Fibroblast of skin of back (primary cell): ENCODE measurements around the gene DHX34.
"Not testable (repeated sequence)": the region's sequence is repeated elsewhere in the genome, so short reads cannot be mapped to it uniquely, and the experiment has no call there.

ENCODE experiments used
- DNase-seq: peaks from one replicate; pipeline ENCODE4 v3.0.0-alpha.2; 2013

Gene DHX34

GRCh38 chr19:47390533-47391488 is 41.7 kb downstream of the DHX34 start:
- peak; percentile 18 for DNase-seq

- peak; percentile 65 for DNase-seq
Observed at GRCh38 chr19:47391510-47392223, 42.6 kb downstream of the DHX34 start.

GRCh38 chr19:47398707-47399597 is 49.8 kb downstream of the DHX34 start:
- no peak for DNase-seq

- no peak for DNase-seq
Observed at GRCh38 chr19:47402504-47402903, 53.4 kb downstream of the DHX34 start.

- no peak for DNase-seq
Observed at GRCh38 chr19:47404334-47405196, 55.5 kb downstream of the DHX34 start.

- DNase-seq: no peak
Observed at GRCh38 chr19:47405197-47405550, 56.1 kb downstream of the DHX34 start.

GRCh38 chr19:47405854-47406417 is 56.8 kb downstream of the DHX34 start:
- no peak for DNase-seq

- no peak for DNase-seq
Observed at GRCh38 chr19:47406711-47407416, 57.7 kb downstream of the DHX34 start.

- DNase-seq: no peak
Observed at GRCh38 chr19:47407417-47407774, 58.3 kb downstream of the DHX34 start.

- DNase-seq: no peak
Observed at GRCh38 chr19:47408156-47408938, 59.2 kb downstream of the DHX34 start.

- no peak for DNase-seq
Observed at GRCh38 chr19:47411101-47411500, 62.0 kb downstream of the DHX34 start.

- not testable (repeated sequence) for DNase-seq
Observed at GRCh38 chr19:47411696-47412095, 62.6 kb downstream of the DHX34 start.

GRCh38 chr19:47413941-47414340 is 64.8 kb downstream of the DHX34 start:
- DNase-seq: no peak

GRCh38 chr19:47414469-47414868 is 65.4 kb downstream of the DHX34 start:
- DNase-seq: no peak

GRCh38 chr19:47415953-47416642 is 67.0 kb downstream of the DHX34 start:
- no peak for DNase-seq

GRCh38 chr19:47416643-47416985 is 67.5 kb downstream of the DHX34 start:
- DNase-seq: no peak

GRCh38 chr19:47417107-47417745 is 68.1 kb downstream of the DHX34 start:
- DNase-seq: no peak

- DNase-seq: no peak
Observed at GRCh38 chr19:47417746-47418691, 68.9 kb downstream of the DHX34 start.
